Measurements from ENCODE around the gene EPHA4. TPM values are rescaled to one million over a fixed set of nuclear protein-coding genes. Genes with fewer than 3 reads are reported as not detected.

Gene EPHA4
- polyA plus RNA-seq, 3 donors: 53.1 to 59.1 (median 54.9) TPM

DNA sequence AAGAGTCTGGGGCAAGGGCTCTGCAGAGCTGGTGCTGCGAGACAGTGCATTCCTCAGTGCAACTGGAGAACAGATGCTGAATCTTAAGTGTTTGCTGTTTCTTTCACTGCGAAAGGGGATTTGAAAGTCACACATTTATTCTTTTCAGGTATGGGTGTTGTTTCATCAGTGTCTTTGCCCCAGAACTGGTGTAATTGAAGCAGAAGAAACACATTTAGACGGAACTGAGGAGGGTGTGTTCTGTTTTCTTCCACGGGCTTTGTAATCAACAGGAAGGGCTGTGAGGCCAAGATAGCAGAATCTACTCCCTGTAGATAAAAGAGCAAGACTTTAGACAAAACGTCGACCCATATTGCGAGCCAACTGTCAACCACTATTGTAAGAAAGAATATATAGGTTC is 151.9 kb downstream of the EPHA4 start:
- no peak for DNase-seq (ENCODE audit: low read depth in 3 of 3, low spot score in 2 of 3)

DNA sequence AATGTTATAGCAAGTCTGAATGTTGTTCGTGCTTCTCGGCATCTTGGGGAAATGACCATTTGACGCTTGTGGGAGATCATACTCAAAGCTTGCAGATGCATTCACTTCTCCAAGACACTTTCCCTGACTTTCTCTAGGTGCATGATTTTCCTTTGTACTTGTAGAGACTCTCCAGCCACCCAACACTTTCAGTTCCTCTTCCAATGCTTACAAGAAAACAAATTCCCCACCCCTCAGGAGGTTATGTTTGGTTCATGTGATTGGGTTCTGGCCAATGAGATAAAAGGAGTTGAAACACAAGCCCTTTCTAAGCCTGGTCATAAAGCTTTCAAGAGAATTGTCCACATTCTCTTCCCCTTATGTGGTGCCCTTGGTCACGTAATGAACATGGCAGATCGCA is 156.3 kb downstream of the EPHA4 start:
- no peak for DNase-seq (ENCODE audit: low read depth in 3 of 3, low spot score in 2 of 3)

DNA sequence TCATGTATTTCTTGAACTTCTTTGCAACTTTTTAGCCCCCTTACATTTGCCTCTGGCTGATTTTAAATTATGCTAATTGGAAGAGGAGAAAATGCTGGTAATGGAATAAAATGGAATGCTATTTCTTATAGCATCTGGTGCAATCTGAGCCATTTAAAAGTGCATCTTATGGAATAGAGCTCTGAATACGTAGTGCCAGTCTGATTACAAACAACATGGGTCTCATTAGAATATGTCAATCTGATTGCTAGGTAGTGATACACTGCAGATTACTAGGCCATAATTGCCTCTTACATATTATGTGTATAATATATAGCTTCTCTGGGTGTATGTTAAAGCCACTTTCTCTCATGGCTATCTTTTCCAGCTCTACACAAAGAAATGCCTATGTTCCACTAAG is 159.1 kb downstream of the EPHA4 start:
- no peak for DNase-seq (ENCODE audit: low read depth in 3 of 3, low spot score in 2 of 3)

DNA sequence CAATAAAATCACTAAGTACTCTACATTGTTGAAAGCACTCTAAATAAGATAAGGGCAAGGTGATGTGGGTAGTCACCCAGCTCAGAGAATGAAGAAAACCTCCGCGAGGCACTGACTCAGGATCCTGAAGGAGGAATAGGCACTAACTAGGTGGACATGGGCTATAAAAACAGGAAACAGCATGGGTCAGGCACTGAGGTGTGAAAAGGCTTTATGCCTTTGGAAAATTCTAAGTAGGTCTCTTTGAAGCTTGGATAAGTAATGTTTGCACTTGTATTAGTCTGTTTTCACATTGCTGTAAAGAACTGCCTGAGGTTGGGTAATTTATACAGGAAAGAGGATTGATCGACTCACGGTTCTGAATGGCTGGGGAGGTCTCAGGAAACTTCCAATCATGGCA is 161.6 kb downstream of the EPHA4 start:
- DNase-seq (ENCODE audit: low read depth in 3 of 3, low spot score in 2 of 3): no peak

DNA sequence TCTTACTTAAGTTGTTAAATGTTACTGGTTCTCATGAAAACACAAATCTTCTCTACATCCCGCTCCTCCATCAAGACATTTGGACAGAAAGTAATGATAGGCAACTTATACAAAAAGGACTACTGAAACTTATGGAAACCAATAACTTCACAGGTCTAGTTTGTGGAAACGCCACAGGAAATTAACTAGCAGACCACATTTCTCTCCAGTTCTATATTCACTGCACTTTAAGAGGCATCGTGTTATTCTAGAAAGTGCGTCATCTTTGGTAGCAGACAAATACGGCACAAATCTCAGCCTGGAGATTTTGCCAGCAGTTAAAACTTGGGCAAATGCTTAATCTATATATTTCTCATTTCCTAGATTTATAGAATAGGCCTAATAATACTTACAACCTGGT is 164.3 kb downstream of the EPHA4 start:
- DNase-seq (ENCODE audit: low read depth in 3 of 3, low spot score in 2 of 3): no peak

DNA sequence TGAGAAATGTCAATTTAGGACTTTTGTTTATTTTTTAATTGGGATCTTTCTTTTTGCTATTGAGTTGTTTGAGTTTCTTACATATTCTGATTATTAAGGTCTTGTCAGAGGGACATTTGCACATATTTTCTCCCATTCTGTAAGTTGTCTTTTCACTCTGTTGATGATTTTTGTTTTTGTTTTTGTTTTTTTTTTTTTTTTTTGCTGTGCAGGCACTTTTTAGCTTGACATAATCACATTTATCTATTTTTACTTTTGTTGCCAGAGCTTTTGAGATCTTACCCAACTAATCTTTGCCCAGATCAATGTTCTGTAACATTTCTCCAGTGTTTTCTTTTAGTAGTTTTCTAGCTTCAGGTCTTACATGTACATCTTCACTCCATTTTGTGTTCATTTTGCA is 166.6 kb downstream of the EPHA4 start:
- no peak for DNase-seq (ENCODE audit: low read depth in 3 of 3, low spot score in 2 of 3)

DNA sequence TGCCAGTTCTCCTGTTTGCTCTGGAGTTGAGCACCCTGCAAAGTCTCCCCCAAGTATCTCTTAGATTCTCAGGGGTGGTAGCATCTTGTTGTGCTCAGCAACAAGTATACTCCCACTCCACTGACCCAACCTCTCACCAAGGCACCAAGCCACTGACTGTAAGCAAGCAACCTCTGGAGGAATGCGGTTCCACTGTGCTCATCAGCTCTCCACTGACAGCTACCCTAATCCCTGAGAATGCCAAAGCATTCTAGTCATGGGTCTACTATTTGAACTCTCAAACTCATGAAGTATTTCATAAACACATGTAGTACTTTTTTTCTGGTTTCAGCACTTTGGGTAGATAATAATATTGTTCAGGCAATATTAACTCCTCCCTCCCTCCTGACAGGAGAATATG is 170.0 kb downstream of the EPHA4 start:
- no peak for DNase-seq (ENCODE audit: low read depth in 3 of 3, low spot score in 2 of 3)

DNA sequence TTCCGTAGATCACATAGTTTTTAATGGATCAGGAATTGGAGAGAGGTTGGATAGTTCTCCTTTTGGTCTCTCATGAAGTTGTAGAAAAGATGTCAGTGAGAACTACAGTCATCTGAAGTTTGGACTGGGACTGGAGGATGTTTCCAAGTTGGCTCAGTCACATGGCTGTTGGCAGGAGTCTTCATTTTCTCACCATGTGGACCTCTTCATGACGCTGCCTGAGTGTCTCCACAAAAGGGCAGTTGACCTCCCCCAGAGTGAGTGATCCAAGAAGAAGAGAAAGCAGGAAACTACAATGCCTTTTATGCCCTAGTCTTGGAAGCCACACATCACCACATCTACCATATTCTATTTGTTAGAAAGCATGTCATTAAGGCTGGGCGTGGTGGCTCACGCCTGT is 171.7 kb downstream of the EPHA4 start:
- DNase-seq (ENCODE audit: low read depth in 3 of 3, low spot score in 2 of 3): no peak

DNA sequence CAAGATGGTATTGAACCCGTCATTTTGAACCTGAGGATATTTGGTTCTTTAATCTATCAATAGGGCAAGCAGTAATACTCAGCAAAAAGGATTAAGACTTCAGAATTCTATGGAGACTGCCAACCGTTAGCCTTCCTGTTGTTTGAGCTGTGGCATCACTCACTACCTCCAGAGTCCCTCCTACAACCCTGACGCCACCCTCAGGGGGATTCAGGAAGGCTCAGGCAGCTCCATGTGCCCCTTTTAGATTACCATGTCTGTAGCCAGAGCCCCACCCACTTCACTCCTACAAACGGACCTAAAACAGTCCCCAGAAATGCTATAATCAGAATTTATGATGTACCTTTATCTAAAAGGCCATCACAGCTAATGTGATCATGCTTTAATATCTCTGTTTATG is 172.9 kb downstream of the EPHA4 start:
- no peak for DNase-seq (ENCODE audit: low read depth in 3 of 3, low spot score in 2 of 3)

DNA sequence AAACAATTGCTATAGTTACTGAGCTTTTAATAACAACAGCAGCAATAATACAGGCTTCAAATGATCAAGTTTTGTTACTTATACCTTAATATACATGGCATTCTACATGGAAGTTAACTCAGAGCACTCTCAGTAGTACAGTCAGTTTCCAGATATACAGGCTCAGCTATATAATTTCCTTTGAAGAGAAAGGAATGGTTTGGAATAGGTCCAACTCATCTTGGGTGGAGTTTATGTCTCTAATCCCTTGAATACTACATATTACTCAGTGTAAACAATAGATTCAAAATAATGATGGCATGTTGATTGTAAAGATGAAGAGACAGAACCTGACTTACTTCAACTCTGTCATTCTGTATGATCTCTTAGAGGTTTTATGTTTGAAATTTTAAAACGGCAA is 174.9 kb downstream of the EPHA4 start:
- DNase-seq (ENCODE audit: low read depth in 3 of 3, low spot score in 2 of 3): no peak

DNA sequence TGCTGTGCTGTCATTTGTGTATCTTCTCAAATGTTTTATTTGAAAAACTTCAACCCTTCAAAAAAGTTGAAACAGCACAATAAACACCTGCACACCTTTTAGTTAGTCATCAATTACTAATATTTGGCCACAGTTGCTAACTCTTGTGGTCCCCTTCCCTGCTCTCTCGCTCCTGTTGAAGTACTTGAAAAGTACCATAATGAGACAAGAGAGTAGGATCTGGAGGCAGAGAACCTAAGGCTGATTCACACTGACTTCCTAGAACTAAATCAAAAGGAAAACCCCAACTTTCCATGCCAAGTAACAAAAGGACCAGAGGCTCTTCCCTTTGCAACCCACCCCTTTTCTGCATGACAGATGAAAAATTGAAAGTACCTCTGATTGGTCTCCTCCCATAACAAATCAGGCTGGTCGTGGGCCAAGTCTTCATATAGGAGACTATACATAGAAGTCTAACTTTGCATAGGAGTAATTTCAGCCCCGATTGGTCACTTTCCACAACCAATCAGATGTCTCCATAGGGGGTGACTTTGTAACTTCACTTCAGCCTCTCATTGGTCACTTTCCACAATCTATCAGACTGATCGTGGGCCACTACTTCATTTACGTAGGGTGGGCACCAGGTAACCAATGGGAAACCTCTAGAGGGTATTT is 179.7 kb downstream of the EPHA4 start:
- DNase-seq (ENCODE audit: low read depth in 3 of 3, low spot score in 2 of 3): no peak

DNA sequence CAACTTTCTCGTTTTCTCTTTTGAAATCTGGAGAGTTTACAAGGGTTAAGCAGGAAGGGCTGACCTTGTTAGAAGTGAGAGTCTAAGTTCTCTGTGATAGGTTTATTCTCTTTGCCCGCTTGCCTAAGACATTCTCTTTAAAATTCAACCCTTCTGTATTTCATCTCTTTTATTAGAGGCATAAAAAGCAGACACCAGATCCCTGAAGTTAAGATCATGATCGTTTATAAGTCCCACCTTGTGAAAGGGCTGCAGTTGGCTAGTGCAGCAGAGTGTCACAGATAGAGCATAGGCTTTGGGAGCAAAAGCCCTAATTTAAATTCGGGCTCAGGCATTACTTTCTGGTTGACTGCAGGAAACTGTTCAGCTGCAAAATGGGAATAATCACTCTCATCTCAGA is 181.2 kb downstream of the EPHA4 start:
- DNase-seq (ENCODE audit: low read depth in 3 of 3, low spot score in 2 of 3): no peak

DNA sequence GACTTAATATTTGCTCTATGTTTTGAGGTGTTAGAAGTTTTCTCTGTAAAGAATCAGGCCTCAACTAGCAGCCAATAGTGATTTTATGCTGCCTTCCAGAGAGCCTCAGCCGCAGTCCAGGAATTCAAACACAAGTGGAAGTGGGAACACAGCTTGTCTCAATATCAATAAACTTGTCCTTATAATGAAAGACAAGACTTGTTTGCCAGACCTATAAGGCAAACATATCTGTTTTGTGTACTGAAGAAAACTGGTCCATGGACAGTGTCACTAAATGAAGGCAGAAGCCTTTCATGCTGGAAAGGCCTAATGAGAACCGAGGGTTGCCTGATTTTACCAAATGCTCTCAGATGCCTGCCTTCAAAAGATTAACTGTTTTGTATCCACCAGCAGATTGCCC is 182.2 kb downstream of the EPHA4 start:
- DNase-seq (ENCODE audit: low read depth in 3 of 3, low spot score in 2 of 3): peak in 1 of 3 donors; percentile 38

DNA sequence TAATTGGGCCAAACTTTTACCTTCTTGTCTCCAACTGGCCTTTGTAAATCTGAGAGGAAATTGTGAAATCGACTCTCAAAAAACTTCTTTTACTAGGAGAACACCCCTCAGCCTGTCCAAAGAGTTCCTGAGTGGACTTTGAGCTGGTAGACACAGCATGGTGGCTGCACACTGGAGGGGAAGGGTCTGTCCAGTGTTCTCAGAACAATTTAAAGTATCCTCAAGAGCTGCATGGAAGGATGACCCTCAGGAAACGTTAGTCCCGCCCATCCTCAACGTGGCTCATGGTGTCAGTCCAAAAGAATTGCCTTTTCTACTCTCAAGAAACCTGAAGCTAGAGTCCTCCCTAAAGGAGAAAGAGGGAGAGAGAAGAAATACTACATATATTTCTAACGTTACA is 182.7 kb downstream of the EPHA4 start:
- no peak for DNase-seq (ENCODE audit: low read depth in 3 of 3, low spot score in 2 of 3)

DNA sequence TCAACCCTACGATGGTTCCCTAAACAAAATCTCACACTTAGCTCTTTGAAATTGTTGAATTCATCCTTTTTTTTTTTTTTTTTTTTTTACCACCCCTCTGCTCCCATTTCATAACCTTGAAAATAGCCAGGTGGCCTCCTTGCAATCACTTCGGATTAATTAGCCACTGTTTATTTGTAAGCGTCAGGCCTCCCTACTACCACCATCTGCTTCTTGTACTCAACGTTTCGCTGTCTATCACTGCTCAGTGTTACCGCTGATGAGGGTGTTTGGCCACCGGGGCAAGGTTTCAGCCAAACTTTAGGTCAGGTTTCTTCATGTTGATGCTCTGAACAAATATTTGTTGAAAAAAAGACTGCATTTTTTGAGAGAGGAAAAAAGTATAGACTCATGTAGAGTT is 183.2 kb downstream of the EPHA4 start:
- DNase-seq (ENCODE audit: low read depth in 3 of 3, low spot score in 2 of 3): no peak

DNA sequence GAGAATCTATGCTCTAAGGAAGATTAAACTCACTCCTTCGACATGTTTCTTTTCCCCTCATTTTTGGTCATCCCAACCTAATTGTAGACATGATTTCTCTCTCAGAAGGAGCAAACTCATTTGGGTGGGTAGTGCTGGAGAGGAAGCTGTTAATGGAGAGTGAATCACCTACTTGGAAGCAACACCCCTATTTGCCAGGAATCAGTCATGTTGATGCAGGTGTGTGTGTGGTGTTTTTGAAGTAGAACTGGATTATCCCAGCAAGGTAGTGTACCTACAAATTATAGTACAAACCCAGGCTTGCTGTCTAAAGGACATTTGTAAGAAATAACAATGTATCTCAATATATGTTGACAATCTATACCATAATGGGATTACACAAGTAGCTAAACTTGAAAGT is 186.4 kb downstream of the EPHA4 start:
- DNase-seq (ENCODE audit: low read depth in 3 of 3, low spot score in 2 of 3): no peak

DNA sequence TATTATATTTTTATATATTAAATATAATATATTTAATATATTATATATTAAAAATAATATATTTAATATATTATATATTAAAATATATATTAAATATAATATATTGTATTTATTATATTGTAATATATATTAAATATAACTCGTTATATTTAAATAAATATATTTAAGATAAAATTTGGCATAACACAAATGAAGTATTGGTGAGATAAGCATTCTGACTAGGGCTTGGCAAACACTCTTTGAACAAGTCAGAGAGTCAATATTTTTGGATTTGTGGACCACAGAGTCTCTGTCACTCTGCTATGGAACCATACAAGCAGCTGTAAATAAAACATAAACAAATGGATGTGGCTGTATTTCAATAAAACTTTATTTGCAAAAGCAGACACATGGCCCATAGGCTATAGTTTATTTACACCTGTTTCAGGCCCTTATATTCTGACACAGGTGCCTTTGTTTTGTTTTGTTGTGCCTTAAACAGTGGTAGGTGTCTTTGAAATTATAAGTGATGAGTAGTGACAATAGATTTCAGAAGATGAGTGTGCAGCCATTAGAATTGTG is 190.1 kb downstream of the EPHA4 start:
- DNase-seq (ENCODE audit: low read depth in 3 of 3, low spot score in 2 of 3): no peak

DNA sequence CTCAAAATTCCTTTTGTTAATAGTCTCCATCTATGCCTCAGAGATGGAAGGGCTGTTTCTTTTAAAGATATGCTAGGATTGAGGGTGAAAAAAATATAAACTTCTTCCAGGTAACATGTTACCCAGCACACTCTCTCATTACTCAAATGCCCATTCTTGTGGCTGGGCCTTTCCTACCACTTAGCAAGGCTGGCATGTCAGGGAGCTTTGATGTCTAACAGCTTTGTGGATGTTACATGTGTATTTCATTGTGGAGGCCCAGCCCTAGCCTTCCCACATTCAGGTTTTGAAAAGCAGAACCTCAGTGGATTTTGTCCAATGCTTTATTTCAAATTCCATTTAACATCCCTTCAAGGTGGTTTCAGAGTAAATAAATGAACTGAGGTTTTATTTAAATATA is 191.4 kb downstream of the EPHA4 start:
- DNase-seq (ENCODE audit: low read depth in 3 of 3, low spot score in 2 of 3): no peak

DNA sequence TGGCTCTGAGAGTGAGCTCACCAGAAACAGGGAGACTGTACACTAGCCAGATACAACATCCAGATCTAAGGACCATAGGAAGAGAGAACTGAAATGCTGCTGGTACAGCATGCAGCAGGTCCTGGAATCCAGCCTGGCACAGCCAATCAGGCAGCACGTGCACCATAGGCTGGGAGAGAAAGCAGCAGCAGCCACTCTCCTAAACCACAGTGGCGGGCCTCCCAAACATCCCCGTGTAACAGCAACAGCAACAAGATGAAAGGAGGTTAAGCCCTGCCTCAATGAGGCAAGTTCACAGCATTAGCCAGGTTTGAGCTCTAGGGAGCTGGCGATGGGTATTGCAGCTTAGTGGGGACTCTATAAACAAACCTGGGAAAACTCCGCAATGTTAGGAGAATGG is 192.0 kb downstream of the EPHA4 start:
- no peak for DNase-seq (ENCODE audit: low read depth in 3 of 3, low spot score in 2 of 3)

DNA sequence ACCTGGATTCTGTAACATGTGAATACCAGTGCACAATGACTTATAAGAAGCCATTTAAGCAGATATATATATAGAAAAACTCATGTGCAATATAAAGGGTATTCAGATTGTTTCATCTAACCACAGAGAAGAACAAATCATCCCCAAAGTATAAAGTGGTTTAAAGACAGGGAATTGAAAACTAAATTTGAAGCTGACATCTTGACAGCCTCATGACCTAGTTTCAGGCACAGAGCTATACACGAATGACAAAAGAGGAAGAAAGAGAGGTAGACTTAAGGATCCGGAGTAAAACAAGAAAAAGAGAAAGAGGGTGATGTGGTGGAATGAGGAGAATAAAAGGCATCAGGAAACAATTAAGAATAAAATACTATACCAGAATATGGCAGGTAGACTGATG is 194.5 kb downstream of the EPHA4 start:
- DNase-seq (ENCODE audit: low read depth in 3 of 3, low spot score in 2 of 3): no peak

DNA sequence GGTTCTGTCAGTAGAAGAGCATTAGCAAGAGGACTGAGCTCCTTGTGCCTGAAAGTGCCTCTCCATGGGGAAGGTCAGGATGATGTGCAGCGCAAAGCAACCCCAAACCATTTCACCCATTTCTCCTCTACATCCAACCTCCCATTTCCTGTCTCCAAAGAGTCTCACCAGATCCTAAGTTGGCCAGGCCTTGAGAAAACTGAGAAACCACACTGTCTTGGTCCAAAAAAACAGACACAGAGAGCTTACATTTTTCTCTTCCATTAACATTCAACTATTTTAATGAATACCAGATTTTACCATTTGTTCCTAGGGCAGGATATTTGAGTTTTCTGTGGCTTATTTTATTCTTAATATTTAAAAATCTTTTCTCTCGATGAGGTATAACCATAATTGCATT is 195.0 kb downstream of the EPHA4 start:
- DNase-seq (ENCODE audit: low read depth in 3 of 3, low spot score in 2 of 3): no peak

DNA sequence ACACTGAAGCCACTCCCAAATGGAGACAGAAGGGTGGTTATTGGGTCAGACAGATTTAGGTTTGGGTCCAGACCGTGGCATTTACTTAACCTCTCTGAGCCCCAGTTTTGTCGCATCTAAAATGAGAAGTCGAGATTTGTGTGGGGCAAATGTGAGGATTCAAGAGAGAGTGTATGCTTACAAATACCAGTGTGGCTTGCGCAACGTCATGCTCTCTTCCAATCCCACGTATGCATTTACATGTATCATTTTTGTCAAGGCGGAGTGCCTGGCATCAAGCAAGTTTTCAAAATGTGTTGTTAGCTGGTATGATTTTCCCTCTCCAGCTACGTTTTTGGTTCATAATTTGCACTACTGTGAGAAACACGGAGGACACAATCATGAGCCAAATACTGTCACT is 197.9 kb downstream of the EPHA4 start:
- DNase-seq (ENCODE audit: low read depth in 3 of 3, low spot score in 2 of 3): no peak

DNA sequence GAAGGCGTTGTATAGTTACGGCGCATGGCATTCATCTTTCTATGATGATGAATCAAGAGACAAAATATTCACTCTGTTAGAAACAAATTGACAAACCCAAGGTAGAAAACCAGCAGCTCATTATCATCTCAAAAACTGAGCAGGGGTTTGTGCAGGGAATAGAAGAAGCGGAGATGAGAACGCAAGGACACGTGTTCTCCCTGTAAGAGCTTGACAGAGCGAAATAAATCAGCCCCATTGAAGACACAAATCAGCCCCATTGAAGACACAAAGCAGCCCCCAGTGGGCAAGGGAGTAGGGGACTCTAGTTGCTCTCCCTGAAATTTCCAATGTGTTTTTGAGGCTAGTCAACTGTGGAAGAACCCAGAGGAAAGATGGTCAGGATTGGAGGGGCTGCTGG is 199.2 kb downstream of the EPHA4 start:
- DNase-seq (ENCODE audit: low read depth in 3 of 3, low spot score in 2 of 3): no peak
